ENCODE results near the gene BMF.
"Not testable (repeated sequence)": the region's sequence is repeated elsewhere in the genome, so short reads cannot be mapped to it uniquely, and the experiment has no call there.

BMF gene

GRCh38 chr15:40108855-40109735, at the start of gene BMF:
Gene BMF, minus strand, starts transcription at chr15:40108879. Its CDS starts 2,793 bp downstream, at chr15:40106086.
- peak; percentile 94 for DNase-seq

DNA sequence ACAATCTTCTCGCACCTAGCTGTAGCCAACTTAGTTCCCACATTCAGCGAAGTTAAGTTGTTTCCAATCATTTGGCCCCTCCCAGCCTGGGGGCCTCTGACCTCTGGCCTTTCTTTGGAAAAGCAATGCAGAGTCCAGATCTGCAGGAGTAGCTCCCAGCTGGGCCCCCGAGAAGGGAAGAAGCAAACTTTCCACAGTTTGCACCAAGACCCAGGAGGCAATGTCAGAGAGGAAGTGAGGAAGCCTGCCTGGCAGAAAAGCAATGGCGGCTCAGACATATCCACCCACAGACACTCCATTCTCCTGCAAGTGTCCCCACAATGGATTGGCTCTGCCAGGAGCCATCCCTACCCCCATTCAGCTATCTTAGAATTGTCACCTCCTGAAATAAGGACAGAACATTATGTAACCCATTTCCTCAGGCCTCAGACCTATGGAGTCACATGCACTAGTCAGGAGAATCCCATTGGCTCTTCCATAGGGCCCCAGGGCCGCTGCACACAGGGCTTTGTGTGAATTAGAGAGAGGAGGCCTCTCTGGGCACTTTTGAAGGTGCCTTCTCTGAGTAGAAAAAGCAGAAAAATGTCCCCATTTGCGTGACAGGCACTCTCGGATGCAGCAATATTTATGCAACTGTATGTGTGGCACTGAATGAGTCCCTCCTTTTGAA, 49.2 kb upstream of the BMF start:
- no peak for DNase-seq

GRCh38 chr15:40155270-40155910, 46.7 kb upstream of the BMF start:
- DNase-seq, result peak; percentile 78

DNA sequence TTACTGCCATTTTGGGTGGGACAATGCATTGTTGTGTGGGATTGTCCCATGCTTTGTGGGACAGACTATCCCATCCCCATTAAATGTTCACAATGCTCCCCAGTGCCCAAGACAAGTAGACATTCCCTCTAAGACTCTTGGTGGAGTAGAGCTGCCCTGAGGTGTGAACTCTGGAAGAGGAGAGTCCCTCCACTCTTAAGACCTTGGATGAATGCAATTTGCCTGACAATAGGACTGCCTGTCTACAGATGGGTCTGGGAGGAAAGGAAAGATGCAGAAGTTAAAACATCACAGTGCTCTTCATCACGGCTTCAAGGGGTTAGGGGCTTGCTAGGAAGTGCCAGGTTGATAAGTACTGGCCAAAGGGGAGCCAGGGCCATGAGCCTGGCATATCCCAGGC, 46.1 kb upstream of the BMF start:
- DNase-seq, result not testable (repeated sequence)

DNA sequence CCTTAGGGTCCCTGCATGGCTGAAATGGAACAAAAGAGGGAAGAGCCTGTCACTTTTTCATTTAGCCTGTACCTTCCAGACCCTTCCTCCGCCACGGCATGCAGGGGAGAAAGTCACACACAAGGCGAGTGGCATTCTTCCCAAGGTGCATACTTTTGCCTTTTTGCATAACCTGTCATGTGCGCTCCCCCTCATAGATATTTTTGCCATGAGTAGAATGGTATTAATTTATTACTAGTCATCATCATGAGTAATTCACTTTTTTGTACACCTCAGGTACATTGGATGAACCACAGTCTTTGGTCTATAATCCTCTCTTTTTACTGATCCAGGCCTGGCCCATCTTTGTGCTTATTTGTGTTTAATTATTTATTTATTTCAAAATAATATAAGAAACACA, 43.3 kb upstream of the BMF start:
- no peak for DNase-seq

DNA sequence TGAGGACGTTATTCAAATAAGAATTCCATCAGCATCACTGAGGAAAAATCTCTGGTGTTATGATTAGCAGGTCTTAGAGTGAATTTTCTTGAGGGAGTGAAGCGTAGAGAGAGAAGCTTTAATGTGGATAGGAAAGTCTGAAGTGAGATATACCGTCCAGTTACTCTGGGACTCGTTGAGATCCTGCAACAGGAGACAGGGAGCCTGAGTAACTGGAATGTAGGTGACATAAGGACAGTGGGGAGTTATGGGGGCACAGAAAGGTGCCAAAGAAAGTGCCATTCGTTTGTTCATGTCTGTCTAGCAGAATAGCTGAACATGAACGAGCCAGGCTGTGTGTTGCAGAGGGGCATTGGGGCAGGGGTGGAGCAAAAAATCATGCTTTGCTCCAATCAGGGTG, 42.8 kb upstream of the BMF start:
- no peak for DNase-seq

- DNase-seq, result peak; percentile 71
These were observed 41.7 kb upstream of the BMF start for GRCh38 chr15:40150163-40150925.

DNA sequence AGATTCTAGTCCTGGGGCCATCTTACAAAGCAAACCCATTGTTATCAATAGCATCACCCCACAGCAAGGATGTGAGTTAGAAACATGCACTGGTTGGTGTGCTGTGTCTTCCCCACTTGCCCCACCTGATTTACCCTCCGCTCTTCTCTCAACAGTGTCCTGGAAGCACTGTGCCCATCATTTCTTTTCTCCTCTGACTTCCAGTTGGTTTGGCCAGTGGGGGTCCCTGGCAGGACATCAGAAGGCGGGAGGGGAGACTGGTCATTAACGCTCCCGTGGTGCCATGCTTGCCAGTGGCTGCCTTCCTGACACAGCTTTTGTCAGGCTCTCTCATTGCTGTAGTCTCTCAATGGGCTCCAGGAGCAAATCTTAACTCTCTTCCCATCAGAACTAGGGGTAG, 40.7 kb upstream of the BMF start:
- no peak for DNase-seq

- DNase-seq, result no peak
These were observed 37.4 kb upstream of the BMF start for GRCh38 chr15:40146037-40146436.

DNA sequence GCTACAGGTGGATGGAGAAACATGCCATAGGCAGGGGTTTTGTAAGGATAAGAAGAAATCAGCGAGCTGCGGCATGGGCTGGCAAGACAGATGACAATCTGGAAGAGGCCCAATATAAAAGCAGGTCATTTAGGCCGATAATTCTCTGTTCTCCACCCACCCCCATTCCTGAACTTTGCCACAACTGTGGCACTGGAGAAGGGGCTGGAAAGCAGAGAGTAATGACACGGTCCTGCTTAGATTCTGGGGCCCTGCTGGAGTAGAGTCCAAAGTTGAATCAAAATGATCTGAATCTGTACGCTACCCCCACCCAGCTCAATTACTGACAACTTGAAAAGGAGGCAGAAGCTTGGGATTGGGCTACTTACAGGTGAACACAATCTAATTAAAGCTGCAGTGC, 33.7 kb upstream of the BMF start:
- no peak for DNase-seq

- not testable (repeated sequence) for DNase-seq
These were observed 29.5 kb upstream of the BMF start for GRCh38 chr15:40138201-40138570.

GRCh38 chr15:40137303-40138200, 28.9 kb upstream of the BMF start:
- DNase-seq, result no peak

GRCh38 chr15:40136470-40137302, 28.0 kb upstream of the BMF start:
- no peak for DNase-seq

DNA sequence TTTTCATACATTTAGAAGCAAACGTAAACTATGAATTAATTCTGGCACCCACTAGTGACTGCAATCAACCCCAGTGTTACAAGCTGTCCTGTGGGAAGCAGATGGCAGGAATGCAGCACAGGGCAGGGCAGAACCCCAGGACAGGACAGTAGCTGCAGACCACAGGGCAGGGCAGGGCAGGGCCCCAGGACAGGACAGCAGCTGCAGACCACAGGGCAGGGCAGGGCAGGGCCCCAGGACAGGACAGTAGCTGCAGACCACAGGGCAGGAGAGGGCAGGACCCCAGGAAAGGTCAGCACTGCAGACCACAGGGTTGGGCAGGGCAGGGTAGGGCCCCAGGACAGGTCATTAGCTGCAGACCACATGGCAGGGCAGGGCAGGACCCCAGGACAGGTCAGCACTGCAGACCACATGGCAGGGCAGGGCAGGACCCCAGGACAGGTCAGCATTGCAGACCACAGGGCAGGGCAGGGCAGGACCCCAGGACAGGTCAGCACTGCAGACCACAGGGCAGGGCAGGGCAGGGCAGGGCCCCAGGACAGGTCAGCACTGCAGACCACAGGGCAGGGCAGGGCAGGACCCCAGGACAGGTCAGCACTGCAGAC, 27.3 kb upstream of the BMF start:
- not testable (repeated sequence) for DNase-seq

DNA sequence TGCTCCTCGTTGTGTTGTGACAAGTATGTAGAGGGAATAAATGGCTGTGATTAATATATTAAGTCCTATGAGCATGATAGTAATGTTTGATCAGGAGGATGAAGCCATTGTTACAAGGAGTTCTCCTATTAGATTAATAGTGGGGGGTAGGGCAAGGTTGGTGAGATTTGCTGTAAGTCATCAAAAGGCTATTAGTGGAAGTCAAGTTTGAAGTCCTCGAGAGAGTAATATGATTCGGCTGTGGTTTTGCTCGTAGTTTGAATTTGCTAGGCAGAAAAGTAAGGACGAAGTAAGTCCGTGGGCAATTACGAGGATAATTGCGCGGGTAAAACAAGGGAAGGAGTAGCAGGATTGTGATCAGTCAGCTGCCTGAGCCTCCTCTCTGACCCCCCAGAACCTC, 26.2 kb upstream of the BMF start:
- peak; percentile 24 for DNase-seq

- DNase-seq, result no peak
These were observed 24.9 kb upstream of the BMF start for GRCh38 chr15:40133544-40133943.

- no peak for DNase-seq
These were observed 22.3 kb upstream of the BMF start for GRCh38 chr15:40130799-40131502.

DNA sequence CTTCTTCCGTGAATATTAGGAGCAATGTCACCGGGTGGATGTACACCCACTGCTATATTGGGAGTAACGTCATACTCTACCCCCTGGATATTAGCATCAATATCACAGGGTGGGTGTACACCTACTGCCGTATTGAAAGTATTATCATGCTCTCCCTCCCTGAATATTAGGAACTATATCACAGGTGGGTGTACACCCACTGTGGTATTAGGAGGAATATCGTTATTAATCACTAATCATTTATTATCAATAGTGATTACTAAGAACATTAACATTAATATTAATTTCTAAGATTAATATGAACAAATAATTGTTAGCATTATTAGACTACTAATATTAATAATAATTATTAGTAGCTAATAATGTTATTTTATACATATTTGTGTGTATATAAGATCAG, 21.4 kb upstream of the BMF start:
- DNase-seq, result no peak

GRCh38 chr15:40128766-40129660, 20.3 kb upstream of the BMF start:
- DNase-seq, result no peak

All from DMS79 (cell line).